Osteocyte (in vitro differentiated cells): Measurements from ENCODE around the gene TEX55. TPM values are rescaled to one million over a fixed set of nuclear protein-coding genes. Genes with fewer than 3 reads are reported as not detected.
"Not testable (repeated sequence)": the region's sequence is repeated elsewhere in the genome, so short reads cannot be mapped to it uniquely, and the experiment has no call there.

ENCODE experiments used
- DNase-seq: peaks from one replicate; pipeline ENCODE4 v3.0.0; 2021; ENCODE audit warnings: mixed read lengths; ENCODE audit not compliant: unreplicated experiment; ENCODE audit errors: extremely low spot score
- H3K27ac Mint-ChIP-seq: one replicate; pipeline ENCODE4 v1.8.0; 2021; ENCODE audit warnings: mild to moderate bottlenecking, mixed read lengths; ENCODE audit not compliant: unreplicated experiment
- H3K27me3 Mint-ChIP-seq: one replicate; pipeline ENCODE4 v1.8.0; 2021; ENCODE audit warnings: mixed read lengths; ENCODE audit not compliant: unreplicated experiment
- H3K36me3 Mint-ChIP-seq: one replicate; pipeline ENCODE4 v1.8.0; 2021; ENCODE audit warnings: mixed read lengths; ENCODE audit not compliant: unreplicated experiment
- H3K4me1 Mint-ChIP-seq: one replicate; pipeline ENCODE4 v1.8.0; 2021; ENCODE audit warnings: mixed read lengths; ENCODE audit not compliant: unreplicated experiment
- H3K4me3 Mint-ChIP-seq: one replicate; pipeline ENCODE4 v1.8.0; 2021; ENCODE audit warnings: mild to moderate bottlenecking, moderate library complexity, mixed read lengths; ENCODE audit not compliant: unreplicated experiment
- H3K9me3 Mint-ChIP-seq: one replicate; pipeline ENCODE4 v1.8.0; 2021; ENCODE audit warnings: mixed read lengths; ENCODE audit not compliant: unreplicated experiment
- total RNA-seq: library from RNA; stranded (reverse); gene quantifications from 2 replicates; pipeline ENCODE4 v1.2.1, GENCODE V29; 2021
- TF ChIP-seq, protein P1 (sequence below): fragments of 200-600 bp; sonication (generic); IDR thresholded peaks from 2 replicates; pipeline ENCODE4 v1.5.0; 2021; ENCODE audit warnings: antibody characterized with exemption, mild to moderate bottlenecking, moderate library complexity

The TEX55 gene
- total RNA-seq, 1 donor from 2014 or later: not detected

DNA sequence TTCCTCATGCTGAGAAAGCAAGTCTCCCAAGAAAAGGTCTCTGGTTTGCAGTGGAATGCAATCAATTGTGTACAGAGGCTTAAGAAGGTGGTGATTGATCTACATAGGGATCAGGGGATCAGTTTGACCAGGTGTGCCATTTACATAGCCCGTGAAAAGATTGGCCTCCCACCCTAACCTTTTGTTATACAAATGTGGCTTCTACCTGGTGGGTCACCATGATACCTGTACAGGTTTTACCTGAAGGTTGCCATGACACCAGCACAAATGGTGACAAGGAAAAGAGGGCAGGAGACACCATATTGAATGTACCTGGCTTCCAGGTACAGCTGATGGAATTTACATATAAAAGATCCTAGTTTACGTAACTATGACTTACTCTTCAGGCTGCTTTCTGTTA lies 25.5 kb upstream of the TEX55 start:
- H3K4me1 Mint-ChIP-seq: no peaks in the 10 kb centered on the region
- H3K4me3 Mint-ChIP-seq: no peak overlapping the region
- no peak for DNase-seq
- H3K36me3 Mint-ChIP-seq: no peaks in the 10 kb centered on the region
- H3K9me3 Mint-ChIP-seq: peaks cover 7% of the 10 kb centered on the region
- TF ChIP-seq, protein P1, sequence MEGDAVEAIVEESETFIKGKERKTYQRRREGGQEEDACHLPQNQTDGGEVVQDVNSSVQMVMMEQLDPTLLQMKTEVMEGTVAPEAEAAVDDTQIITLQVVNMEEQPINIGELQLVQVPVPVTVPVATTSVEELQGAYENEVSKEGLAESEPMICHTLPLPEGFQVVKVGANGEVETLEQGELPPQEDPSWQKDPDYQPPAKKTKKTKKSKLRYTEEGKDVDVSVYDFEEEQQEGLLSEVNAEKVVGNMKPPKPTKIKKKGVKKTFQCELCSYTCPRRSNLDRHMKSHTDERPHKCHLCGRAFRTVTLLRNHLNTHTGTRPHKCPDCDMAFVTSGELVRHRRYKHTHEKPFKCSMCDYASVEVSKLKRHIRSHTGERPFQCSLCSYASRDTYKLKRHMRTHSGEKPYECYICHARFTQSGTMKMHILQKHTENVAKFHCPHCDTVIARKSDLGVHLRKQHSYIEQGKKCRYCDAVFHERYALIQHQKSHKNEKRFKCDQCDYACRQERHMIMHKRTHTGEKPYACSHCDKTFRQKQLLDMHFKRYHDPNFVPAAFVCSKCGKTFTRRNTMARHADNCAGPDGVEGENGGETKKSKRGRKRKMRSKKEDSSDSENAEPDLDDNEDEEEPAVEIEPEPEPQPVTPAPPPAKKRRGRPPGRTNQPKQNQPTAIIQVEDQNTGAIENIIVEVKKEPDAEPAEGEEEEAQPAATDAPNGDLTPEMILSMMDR: no peak
- no peak overlapping the region for H3K27ac Mint-ChIP-seq
- peaks cover 35% of the 10 kb centered on the region for H3K27me3 Mint-ChIP-seq

DNA sequence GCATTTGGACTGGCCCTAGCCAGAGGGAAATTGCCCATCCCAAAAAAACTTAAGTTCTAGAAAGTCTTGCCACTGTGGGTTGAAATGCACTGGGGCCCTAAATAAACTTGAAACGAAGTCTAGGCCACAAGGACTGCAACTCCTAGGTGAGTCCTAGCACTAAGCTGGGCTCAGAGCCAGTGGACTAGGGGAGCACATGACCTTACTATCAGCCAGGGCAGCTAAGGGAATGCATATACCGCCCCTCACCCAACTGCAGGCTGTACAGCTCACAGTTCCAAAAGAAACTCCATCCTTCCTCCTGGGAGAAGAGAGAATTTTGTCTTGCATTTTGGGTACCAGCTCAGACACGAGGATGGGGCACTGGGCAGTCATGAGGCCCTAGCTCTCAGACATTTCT lies 23.6 kb upstream of the TEX55 start:
- Mint-ChIP-seq H3K9me3 (peaks cover 7% of the 10 kb centered on the region), H3K36me3 (no peaks in the 10 kb centered on the region), H3K27me3 (peaks cover 45% of the 10 kb centered on the region), H3K4me3 (no peak overlapping the region), H3K4me1 (no peaks in the 10 kb centered on the region), H3K27ac (no peak overlapping the region)
- TF ChIP-seq, protein P1: no peak
- DNase-seq: no peak

DNA sequence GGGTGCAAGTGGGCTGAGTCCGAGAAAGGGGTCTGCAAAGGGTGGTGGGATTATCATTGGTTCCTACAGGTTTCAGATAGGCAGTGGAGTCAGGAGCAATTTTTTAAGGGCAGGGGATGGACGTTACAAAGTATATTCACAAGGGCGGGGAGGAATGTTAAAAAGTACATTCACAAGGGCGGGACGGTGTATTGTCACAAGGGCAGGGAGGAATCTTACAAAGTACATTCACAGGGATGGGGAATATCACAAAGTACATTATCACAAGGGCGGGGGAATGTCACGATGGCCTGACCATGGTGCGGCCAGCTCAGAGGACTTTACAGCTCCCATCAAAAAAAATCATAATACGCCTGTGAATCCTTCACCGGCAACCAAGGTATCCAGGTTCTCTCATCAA lies 20.6 kb upstream of the TEX55 start:
- Mint-ChIP-seq H3K27ac (no peak overlapping the region), H3K4me3 (no peak overlapping the region), H3K36me3 (no peaks in the 10 kb centered on the region), H3K9me3 (no peaks in the 10 kb centered on the region), H3K27me3 (peaks cover 50% of the 10 kb centered on the region), H3K4me1 (no peaks in the 10 kb centered on the region)
- no peak for DNase-seq
- TF ChIP-seq, protein P1: no peak

DNA sequence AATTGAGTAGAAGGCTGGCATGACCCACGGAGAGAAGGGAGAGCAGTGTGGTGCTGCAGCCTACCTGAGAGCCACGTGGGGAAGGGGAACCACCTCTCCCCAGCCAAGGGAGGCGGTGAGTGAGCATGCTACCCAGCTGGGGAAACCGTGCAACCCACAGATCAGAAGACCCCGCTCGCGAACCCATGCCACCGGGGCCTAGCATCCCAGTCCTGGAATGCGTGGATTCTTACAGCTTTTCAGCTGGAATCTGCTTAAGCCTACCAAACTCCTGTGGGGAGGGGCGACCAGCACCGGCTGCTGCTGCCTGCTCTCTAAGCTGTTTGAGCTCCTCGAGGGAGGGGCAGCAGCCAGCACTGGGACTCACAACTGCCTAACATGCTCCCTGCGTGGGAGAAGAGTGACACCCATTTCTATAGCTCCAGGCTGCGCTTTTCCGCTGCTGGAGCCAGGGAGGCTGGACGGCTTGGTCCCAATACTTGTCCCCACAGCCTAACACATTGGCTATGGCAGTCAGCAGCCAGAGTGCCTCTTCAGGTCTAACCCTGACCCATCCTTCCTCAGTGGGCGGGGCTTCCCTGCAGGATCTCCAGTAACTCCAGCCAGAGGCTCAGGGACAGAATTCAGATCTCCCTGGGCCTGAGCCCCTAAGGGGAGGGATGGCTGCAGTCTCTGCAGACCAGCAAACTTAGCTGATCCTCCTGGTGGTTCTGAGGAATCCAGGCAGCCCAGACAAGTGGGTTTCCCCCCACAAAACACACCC lies 20.0 kb upstream of the TEX55 start:
- H3K4me1 Mint-ChIP-seq: no peaks in the 10 kb centered on the region
- no peaks in the 10 kb centered on the region for H3K36me3 Mint-ChIP-seq
- H3K4me3 Mint-ChIP-seq: no peak overlapping the region
- H3K9me3 Mint-ChIP-seq: peaks cover 3% of the 10 kb centered on the region
- DNase-seq: no peak
- TF ChIP-seq, protein P1: no peak
- H3K27me3 Mint-ChIP-seq: peaks cover 49% of the 10 kb centered on the region
- no peak overlapping the region for H3K27ac Mint-ChIP-seq

DNA sequence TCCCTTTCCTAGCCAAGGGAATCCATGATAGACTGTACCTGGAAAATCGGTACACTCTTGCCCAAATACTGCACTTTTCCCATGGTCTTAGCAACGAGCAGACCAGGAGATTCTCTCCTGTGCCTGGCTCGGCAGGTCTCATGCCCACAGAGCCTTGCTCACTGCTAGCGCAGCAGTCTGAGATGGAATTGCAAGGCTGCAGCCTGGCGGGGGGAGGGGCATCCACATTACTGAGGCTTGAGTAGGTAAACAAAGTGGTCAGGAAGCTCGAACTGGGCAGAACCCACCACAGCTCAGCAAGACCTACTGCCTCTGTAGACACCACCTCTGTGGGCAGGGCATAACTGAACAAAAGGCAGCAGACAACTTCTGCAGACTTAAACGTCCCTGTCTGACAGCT lies 15.7 kb upstream of the TEX55 start:
- not testable (repeated sequence) for H3K4me3 Mint-ChIP-seq, H3K27ac Mint-ChIP-seq, H3K9me3 Mint-ChIP-seq, H3K36me3 Mint-ChIP-seq, DNase-seq, H3K4me1 Mint-ChIP-seq
- H3K27me3 Mint-ChIP-seq: peaks cover 63% of the 10 kb centered on the region

DNA sequence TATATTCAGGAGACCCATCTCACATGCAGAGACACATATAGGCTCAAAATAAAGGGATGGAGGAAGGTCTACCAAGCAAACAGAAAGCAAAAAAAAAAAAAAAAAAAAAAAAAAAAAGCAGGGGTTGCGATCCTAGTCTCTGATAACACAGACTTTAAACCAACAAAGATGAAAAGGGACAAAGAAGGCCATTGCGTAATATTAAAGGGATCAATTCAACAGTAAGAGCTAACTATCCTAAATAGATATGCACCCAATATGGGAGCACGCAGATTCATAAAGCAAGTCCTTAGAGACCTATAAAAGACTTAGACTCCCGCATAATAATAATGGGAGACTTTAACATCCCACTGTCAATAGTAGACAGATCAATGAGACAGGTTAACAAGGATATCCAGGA lies 13.7 kb upstream of the TEX55 start:
- not testable (repeated sequence) for H3K27ac Mint-ChIP-seq, H3K4me3 Mint-ChIP-seq, DNase-seq, H3K4me1 Mint-ChIP-seq, H3K36me3 Mint-ChIP-seq, H3K9me3 Mint-ChIP-seq
- H3K27me3 Mint-ChIP-seq: peaks cover 71% of the 10 kb centered on the region

DNA sequence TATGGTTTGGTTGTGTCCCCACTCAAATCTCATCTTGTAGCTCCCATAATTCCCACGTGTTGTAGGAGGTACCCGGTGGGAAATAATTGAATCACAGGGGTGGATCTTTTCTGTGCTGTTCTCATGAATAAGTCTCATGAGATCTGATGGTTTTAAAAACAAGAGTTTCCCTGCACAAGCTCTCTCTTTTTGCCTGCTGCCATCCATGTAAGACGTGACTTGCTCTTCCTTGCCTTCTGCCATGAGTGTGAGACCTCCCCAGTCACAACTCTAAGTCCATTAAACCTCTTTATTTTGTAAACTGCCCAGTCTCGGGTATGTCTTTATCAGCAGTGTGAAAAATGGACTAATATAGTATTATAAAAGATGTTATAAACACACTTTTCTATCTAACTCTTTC lies 6.6 kb upstream of the TEX55 start:
- DNase-seq, H3K27ac Mint-ChIP-seq, H3K4me1 Mint-ChIP-seq, H3K9me3 Mint-ChIP-seq, H3K4me3 Mint-ChIP-seq, H3K36me3 Mint-ChIP-seq: not testable (repeated sequence)
- H3K27me3 Mint-ChIP-seq: peaks cover 40% of the 10 kb centered on the region
